ENCODE data around the gene ERBB4.

ERBB4 gene

GRCh38 chr2:212328136-212328535 is 210.5 kb downstream of the ERBB4 start:
- no peak for TF ChIP-seq CTCF (IDR thresholded peaks at IDR 0.05; ENCODE audit: low read depth, low read length, missing control alignments)

GRCh38 chr2:212327171-212327809 is 211.3 kb downstream of the ERBB4 start:
- no peak for TF ChIP-seq CTCF (IDR thresholded peaks at IDR 0.05; ENCODE audit: low read depth, low read length, missing control alignments)
- no peak for DNase-seq (ENCODE audit: extremely low read depth, low read depth)

More at GRCh38 chr2:212328136-212328535, 210.5 kb downstream of the ERBB4 start:
- H3K4me3 ChIP-seq (replicated peaks; ENCODE audit: low read depth, low read length) = no peak overlapping the region
- DNase-seq (ENCODE audit: extremely low read depth, low read depth) = no peak

GRCh38 chr2:212318636-212319035 is 220.0 kb downstream of the ERBB4 start:
- no peak overlapping the region for H3K4me3 ChIP-seq (replicated peaks; ENCODE audit: low read depth, low read length)
- no peak for TF ChIP-seq CTCF (IDR thresholded peaks at IDR 0.05; ENCODE audit: low read depth, low read length, missing control alignments)
- DNase-seq (ENCODE audit: extremely low read depth, low read depth) = no peak

More at GRCh38 chr2:212327171-212327809, 211.3 kb downstream of the ERBB4 start:
- H3K4me3 ChIP-seq (replicated peaks; ENCODE audit: low read depth, low read length) = no peak overlapping the region

- TF ChIP-seq CTCF (IDR thresholded peaks at IDR 0.05; ENCODE audit: low read depth, low read length, missing control alignments) = no peak
- H3K4me3 ChIP-seq (replicated peaks; ENCODE audit: low read depth, low read length) = no peak overlapping the region
- no peak for DNase-seq (ENCODE audit: extremely low read depth, low read depth)
Measured at GRCh38 chr2:212314680-212315079, 223.9 kb downstream of the ERBB4 start.

GRCh38 chr2:212311807-212312404 is 226.7 kb downstream of the ERBB4 start:
- no peak overlapping the region for H3K4me3 ChIP-seq (replicated peaks; ENCODE audit: low read depth, low read length)
- DNase-seq (ENCODE audit: extremely low read depth, low read depth) = no peak
- no peak for TF ChIP-seq CTCF (IDR thresholded peaks at IDR 0.05; ENCODE audit: low read depth, low read length, missing control alignments)

GRCh38 chr2:212299943-212300342 is 238.7 kb downstream of the ERBB4 start:
- no peak overlapping the region for H3K4me3 ChIP-seq (replicated peaks; ENCODE audit: low read depth, low read length)
- no peak for TF ChIP-seq CTCF (IDR thresholded peaks at IDR 0.05; ENCODE audit: low read depth, low read length, missing control alignments)
- DNase-seq (ENCODE audit: extremely low read depth, low read depth) = no peak
